Activated CD4-positive, CD25-positive, alpha-beta regulatory T cell treated with anti-CD3 and anti-CD28 coated beads, Interleukin-2, amount 50 U/mL, for 24 hours (primary cell): ENCODE results near the gene PTGER3.
"Not testable (repeated sequence)": the region's sequence is repeated elsewhere in the genome, so short reads cannot be mapped to it uniquely, and the experiment has no call there.

Experiments used
- ATAC-seq, 2 donors: fragments of 150-1000 bp; cut with Tn5 transposase; one replicate each; pipeline ENCODE4 v1.10.0; 2021; ENCODE audit warnings: mild to moderate bottlenecking in 1 of 2, moderate library complexity in 1 of 2

PTGER3 gene

DNA sequence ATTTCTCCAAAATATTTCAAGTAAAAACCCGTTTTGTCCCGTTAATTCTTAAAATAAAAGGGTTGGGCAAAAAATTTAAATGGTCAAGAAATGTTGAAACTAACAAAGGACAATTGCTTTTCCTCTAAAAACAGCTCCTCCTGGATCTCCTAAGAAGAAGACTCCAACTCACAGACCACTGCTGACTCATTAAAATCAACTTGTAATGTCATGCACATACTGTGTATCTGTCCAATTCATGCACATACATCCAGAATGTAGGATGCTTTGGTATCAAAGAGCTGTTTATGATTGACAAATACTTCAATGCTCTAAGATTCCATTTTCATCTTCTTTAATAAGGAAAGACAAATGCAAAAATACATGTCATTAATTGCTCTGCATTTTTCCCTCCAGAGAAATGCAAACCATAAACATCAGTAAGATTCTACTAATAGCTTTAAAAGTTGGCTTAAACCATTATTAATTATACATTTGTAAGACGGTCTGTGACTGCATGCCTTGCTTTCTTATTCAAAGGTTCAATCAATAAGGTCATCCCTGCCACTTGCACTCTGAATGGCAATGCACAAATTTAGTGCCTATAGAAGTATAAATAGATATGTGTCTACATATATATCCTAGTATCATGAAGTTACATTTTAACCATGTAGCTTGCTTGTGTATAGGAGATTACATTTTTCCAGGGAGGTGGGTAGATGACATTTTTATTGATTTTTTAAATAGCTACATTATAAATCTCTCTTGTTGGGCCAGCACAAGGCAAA is 44.7 kb downstream of the PTGER3 start:
- ATAC-seq = no peak

DNA sequence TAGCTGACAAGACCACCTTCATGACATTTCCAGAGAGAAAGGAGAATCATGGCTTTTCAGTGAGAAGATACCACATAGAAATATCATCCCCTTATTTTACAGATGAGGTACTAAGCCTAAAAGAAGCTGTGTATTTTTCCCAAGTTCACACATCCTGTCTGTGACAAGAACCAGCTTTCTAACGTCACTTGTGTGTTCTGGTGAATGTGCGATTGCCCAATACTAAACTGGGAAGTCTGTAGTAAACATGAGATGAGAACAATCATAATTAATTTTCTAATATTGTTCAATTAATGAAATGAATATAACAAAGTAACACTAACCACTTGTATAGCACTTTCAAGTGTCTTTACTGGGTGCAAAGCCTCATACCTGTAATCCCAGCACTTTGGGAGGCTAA is 46.0 kb downstream of the PTGER3 start:
- no peak for ATAC-seq

DNA sequence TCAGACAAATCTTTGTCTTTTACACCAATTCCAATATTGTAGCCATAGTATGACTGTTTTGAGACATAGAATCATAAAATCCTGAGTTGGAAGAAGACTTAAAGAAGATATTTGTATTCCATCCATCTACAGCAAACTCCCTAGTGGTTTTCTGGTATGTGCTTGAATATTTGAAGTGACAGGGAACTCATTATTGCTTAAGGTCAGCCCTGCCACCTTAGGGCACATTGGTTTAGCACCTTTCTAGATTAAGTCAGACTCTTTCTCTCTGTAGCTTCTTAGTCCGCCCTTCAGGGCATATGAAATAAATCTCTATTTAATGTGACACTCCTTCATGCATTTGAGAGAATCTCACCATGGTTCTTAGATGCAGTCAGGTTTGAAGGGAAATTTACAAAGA is 49.8 kb downstream of the PTGER3 start:
- no peak for ATAC-seq

DNA sequence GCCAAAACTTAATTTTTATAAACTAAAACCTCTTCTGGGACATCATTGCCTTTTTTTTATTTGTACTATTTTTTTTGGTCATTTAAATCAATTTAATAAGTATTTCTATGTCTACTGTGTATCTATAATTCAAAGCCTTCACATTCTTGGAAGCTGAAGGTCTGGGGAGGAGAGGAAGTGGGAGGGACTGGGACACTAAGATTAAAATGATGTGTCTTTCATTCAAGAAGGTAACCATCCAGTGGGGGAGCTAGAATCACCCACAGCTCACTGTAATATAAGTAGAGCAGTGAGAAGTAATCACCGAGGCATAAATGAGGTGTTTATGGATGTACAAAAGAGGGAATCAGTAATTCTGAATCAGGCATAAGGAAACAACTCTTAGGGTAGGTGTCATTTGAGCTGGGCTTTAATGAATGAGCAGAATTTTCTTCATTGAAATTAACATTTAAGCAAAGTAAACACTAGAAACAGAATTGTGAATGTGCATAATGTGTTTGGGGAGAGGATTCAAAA is 52.8 kb downstream of the PTGER3 start:
- ATAC-seq = no peak

DNA sequence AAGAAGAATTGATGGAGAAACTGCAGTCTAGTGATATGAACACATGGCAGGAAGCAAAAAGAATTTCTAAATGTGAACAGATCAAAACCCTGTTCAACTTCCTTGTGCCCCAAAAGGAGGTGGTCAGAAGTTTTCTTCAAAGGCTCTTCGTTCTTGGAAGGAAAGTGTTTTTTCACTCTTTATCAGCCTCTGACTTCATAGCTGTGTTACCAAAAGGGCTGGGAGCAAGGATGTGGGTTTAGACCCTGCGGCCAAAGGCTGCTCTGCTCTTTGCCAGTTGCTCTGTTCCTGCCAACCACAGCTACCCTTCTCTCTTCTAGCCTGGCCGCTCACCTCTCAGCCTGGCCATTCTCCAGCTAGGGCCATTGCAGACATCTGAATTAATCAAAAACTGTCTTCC is 53.8 kb downstream of the PTGER3 start:
- ATAC-seq = no peak

DNA sequence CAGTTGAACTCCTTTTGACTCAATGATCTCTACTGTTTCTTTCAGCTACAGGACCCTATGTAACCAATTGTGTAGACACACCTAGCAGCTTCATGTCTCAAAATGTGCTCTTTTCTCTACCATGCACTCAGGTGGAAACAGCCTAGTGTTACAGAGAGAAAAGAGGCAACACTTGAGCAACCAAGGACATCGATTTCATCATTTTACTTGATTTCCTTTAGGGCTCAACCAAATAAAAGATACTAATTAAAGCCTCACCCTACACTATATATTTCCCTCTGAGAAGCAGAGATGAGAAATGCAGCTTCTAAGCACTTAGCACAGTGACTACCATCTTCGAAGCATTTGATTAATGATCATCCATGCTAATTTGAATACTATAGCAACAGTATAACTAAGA is 55.1 kb downstream of the PTGER3 start:
- no peak for ATAC-seq

DNA sequence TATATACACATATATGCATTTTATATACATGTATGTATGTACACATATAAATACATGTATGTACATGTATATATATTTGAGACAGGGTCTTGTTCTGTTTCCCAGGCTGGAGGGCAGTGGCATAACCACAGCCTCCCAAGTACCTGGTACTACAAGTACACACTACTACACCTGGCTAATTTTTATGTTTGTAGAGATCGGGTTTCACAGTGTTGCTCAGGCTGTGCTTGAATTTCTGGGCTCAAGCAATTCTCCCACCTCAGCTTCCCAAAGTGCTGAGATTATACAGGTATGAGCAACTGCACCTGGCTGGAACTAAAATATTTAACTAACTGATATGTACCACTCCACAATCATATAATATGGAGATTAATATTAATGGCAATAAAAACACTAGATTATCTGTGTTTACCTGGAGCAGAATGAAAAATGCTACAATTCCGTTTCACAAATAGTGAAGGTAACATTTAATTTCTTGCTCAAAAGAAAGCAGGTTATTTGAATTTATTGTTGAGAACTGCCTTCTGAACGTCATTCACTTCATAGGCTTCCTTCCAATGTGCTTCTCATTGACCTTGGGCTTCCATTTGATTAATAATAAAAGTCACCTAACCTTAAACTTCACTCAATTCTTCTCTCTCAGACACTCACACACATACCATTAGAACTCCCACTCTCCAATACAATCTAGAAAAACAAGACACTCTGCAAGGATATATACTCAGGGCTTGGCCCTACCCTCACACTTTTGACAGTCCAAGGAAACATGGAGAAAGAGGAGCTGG is 57.0 kb downstream of the PTGER3 start:
- ATAC-seq = no peak

DNA sequence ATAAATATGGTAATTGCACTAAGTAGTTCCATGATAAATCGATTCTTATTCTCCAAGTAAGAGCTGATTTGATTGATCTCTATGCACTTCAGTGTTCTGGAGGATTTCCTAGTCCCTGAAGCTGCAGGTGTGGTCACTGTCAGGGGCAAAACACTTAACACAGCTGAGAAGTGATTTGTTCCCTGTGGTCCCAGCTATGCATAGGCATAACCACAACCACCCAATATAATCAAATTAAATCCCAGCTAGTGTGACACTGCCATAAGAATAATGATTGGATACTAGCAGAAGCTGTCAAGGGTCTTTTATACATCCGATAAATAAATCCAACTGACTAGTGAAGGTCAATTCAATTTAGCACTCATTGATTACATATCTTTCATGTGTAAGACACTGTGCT is 60.1 kb downstream of the PTGER3 start:
- ATAC-seq = no peak

DNA sequence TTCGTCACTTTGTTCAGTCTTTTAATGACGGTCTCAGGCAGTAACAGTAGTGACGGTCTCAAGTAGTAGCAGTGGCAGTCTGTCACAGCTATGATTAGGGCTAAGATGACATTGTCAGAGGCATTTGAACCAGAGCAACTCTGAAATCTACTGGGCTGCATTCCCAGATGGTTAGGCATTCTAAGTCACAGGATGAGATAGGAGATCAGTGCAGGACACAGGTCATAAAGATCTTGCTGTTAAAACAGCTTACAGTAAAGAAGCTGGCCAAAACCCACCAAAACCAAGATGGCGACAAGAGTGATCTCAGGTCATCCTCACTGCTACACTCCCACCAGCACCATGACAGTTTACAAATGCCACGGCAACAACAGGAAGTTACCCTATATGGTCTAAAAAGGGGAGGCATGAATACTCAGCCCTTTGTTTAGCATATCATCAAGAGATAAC is 61.8 kb downstream of the PTGER3 start:
- not testable (repeated sequence) for ATAC-seq

DNA sequence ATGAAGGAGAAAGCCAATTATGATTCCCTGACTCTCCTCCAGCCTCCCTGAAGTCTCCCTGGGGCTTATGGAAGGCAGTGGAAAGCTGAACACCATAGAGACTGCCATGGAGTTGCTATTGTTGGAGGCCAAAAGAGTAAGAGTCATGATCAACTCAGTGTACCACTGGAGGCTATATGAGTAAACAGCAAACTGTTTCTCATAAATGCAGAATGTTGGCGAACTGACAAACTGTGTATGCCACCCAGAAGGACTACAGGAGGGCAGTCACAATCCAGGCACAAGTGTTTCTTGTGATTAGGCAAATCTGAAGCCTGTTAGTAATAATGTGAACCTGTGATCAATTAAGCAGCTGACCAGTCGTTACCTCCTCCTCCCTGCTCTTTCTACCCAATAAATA is 62.3 kb downstream of the PTGER3 start:
- not testable (repeated sequence) for ATAC-seq

DNA sequence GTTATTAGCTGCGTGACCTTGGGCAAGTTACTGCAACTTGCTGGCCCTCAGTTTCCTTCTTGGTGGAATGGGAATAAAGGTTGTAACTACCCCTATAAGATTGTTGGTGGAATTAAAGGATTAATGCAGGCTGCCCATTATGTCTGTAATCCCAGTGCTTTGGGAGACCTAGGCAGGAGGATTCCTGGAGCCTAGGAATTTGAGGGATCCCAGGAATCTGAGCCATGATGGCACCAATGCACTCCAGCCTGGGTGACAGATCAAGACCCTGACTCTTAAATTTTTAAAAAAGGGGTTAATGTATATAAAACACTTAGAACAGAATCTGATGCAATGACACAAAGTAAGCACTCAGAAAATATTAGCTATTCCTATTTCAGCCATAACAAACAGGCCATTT is 67.3 kb downstream of the PTGER3 start:
- no peak for ATAC-seq

DNA sequence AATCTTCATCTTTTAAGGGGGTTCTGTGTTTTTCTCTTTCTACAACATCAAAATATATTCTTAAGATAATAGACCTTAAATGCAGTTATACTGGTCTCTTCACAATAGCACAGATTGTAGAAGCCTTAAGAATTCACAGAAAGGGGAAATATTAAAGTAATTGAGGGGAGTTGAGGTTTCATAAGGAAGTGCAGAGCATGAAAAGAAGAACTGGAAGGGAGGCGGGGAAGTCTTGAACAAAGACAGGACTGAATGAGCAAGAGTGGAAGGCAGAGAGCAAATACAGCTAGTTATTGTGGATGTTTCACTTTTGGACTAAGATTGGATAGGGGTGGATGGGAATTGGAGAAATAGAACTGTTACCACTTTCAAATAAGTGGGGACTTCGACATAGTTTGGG is 67.7 kb downstream of the PTGER3 start:
- ATAC-seq = no peak

DNA sequence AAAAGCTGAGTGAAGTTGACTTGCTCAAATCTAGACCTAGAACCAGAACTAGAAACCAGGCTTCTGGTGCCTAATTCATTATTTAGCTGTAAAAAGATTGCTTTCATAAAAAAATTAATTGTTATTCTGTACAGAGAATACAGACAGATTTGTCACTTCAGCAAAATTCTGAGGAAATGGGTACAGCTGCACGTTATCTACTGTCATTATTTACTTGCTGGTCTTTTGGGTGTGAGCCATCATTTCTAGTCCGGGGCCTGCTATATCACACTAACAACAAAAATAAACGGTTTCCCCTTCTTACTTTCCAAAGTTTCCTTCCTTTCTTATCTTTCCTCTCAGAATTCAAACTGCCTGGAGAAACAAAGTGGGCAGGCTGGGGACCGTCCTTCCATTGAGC is 68.3 kb downstream of the PTGER3 start:
- ATAC-seq = no peak

DNA sequence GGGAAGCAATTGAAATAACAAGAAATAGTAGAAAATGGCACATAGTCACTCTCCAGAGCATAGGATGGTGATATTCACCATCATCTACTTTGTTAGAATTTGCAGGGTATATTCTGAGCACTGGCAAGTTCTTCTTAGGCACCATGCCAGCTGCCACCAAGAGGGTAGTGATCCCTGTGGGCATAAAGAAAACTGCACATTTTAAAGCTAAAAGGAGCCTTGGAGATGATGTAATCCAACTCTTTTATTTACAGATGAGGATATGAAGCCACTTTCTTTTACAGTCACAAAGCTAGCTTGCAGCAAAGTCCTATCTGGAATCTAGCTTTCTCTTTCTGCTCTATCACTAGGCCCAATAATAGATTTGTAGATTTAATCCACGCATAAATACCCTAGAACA is 69.0 kb downstream of the PTGER3 start:
- ATAC-seq = no peak

DNA sequence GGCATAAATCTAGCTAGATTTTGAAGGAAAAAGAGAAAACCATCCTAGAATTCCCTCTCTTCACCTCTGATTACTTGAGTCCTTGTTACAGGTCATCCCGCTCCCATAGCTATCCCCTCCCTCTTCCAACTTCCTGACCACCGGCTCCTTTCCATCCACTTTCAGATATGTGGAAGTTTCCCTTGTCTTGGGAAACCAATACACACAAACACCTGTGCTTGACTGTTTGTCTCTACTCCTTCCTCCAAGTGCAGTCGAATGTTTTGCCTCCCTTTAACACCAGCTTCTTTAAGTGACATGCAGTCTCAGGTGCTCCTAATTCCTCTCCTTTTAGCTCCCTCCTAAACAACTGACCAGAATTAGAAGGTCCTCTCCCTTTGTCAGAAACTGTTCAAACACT is 70.0 kb downstream of the PTGER3 start:
- no peak for ATAC-seq

DNA sequence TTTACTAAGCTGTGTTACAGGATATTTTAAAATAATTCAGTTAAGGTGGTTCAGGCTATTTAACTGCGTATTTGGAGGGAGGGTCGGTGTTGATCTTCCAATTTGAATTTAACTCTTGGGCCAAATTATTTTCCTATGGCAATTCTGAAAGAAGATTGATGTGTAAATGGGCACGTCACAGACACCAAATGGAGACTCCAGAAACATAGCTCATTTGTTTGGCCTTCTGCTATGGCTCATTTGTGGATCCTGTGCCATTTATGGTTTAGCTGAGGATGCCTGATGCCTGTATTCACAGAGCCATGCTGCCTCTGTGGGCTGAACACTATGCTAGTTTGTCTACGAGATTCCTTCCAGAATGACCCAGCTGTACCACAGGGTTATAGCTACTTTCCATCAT is 70.6 kb downstream of the PTGER3 start:
- ATAC-seq = no peak

DNA sequence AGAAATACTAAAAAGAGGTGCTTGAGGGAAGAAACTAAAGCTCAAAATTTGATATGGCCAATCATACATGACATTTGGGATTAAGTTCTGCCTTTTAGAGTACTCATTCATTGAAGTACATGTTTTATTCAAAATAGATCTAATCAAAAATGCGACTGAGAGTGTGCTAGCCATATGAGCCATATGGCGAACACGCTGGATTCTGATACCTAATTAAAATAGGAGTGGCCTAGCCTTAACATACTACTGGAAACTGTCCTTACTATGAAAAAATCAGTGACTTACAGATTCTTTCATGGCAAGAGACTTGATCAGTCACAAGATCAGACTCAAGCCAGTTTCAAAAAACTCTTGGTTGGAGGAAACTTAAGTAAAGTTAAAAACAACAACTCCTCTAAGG is 73.9 kb downstream of the PTGER3 start:
- no peak for ATAC-seq

DNA sequence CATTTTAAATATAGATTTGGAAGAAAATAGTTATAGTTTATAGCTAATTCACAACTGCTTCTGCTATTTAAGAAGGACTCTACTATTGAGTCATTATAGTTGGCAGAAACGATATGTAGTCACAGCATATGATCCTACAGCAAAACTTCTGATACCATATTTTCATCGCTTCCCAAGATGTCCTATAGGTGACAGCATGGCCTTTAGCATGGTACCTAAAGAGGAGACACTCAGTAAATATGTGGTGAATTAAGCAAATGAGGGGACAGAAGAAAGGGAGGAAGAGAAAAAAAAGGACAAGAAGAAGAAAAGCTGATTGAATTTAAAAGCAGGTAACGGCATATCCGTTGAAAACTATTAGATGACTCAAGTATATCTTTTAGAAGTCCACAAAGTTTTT is 77.2 kb downstream of the PTGER3 start:
- ATAC-seq = no peak

DNA sequence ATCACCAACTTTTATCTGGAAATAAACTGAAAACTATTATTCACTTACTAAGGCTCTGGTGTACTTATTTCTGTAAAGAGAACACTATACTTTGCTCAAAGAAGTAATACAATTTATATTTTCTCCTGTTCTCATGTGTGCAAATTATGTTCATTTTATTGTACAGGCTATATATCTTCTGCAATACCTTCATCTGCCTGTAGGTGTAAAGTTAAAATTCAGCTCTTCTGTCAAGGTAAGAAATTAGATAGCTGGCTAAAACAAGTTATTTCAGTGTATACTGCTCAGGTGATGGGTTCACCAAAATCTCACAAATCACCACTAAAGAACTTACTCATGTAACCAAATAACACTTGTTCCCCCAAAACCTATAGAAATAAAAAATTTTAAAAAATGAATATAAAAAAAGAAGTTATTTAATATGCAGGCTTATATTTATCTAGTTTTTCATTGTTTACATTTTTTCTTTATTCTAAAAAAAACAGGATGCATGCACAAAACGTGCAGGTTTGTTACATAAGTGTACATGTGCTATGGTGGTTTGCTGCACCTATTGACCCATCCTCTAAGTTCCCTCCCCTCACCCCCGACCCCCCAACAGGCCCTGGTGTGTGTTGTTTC is 81.5 kb downstream of the PTGER3 start:
- no peak for ATAC-seq

DNA sequence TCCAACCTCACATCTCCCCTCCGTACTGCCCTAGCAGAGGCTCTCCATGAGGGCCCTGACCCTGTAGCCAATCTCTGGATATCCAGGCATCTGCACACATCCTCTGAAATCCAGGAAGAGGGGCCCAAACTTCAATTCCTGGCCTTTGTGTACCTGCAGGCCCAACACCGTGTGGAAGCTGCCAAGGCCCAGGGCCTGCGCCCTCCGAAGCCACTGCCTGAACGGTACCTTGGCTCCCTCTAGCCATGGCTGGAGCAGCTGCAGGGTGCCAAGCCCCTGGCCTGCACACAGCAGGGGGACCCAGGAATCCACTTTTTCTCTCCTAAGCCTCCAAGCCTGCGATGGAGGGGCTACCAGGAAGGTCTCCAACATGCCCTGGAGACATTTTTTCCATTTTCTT is 84.2 kb downstream of the PTGER3 start:
- no peak for ATAC-seq

DNA sequence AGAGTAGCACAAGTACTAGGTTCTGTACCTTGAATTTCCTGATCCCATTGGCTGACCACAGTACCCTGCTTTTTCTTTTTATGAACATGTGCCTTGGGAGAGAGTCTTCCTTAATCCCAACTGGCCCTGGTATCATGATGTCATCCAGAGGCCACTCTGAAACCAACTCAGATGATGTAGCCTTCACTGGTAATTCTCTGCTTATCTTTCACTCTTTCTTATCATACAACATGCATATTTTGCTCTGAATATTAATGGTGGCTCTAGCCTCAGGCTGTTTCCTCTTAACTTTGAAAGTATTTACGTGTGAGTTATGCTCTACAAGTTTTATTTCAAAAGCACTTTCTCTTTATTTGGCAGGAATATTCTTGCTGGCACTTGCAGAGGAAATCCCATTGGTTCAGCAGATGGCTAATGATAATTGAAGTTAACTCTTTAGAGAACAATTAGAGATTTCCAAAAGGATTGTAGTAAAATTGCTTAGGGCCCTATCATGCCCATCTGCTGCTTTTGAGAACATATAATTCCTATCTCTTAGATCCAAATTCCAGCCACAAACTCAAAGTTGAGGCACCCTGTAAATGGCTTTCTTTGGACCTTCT is 86.1 kb downstream of the PTGER3 start:
- no peak for ATAC-seq

DNA sequence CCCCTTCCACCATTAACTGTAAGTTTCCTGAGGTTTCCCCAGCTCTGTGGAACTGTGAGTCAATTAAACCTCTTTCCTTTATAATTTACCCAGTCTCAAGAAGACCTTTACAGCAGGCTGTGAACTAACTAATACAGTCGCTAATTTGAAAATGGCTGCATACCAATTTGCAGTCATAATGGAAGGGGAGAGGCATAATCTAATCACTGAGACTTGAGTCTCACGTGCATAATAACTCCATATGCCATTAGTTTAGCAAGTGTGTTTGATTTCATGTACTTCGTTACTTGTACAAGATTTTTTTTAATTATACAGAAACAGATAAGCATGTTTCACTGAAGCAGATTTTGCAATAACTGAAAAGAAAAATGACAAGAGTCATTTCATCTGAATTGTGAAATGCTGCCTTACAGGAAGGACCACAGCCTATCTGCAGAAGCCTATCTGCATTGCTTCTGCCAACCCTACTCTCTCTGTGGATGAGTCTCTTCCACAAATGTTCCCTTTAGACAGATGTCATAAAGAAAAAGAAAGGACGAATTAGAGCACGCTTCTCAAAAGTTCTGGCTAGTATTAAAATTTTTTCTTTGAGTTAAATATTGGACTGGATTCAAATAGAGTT is 99.1 kb downstream of the PTGER3 start:
- no peak for ATAC-seq

DNA sequence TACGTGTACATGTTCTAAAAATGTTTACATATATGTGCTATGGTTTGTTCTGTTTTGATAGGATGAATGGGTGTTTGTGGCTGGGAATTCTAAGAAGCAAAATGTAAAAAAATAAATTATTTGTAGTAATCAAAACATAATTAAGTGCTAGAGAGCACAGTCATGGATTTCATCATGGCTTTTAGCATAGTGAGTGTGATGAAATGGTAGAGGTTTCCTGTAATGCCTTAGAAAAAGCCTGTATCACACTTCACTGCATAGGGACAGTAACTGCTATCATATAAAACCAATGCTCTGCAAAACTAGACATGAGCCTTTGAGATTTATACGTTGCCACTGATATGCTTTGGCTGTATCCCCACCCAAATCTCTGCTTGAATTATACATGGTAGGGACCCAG is 99.8 kb downstream of the PTGER3 start:
- ATAC-seq = no peak
